Heart right ventricle (tissue), 16 donors: Measurements from ENCODE around the gene CFAP54. TPM values are rescaled to one million over a fixed set of nuclear protein-coding genes. Genes with fewer than 3 reads are reported as not detected.
"Not testable (repeated sequence)": the region's sequence is repeated elsewhere in the genome, so short reads cannot be mapped to it uniquely, and the experiment has no call there.

Experiments
- ATAC-seq, 8 donors: fragments of 200-7000 bp; cut with Tn5 transposase; one replicate each; pipeline ENCODE4 v1.9.1; 2020; ENCODE audit warnings: mild to moderate bottlenecking in 8 of 8, moderate library complexity in 8 of 8, moderate number of reproducible peaks in 1 of 8
- DNase-seq, 2 donors: peaks; one replicate each; pipeline ENCODE4 v3.0.0-alpha.2; 2020
- H3K27ac ChIP-seq, 10 donors: fragments of 200-600 bp; sonication (generic) in 2 of 10; one replicate each; pipeline versions ENCODE4 v1.5.0 to v1.8.0; 2020 to 2022; ENCODE audit warnings: mild to moderate bottlenecking in 3 of 10
- H3K27me3 ChIP-seq, 7 donors: fragments of 200-600 bp; one replicate each; pipeline ENCODE4 v1.8.0; 2021 to 2022; ENCODE audit warnings: mild to moderate bottlenecking in 2 of 7
- H3K36me3 ChIP-seq, 9 donors: fragments of 200-600 bp; sonication (generic) in 1 of 9; one replicate each; pipeline versions ENCODE4 v1.5.0 to v1.8.0; 2020 to 2022; ENCODE audit warnings: mild to moderate bottlenecking in 2 of 9
- H3K4me1 ChIP-seq, 9 donors: fragments of 200-600 bp; sonication (generic) in 1 of 9; one replicate each; pipeline versions ENCODE4 v1.5.0 to v1.8.0; 2020 to 2022; ENCODE audit warnings: mild to moderate bottlenecking in 4 of 9
- H3K4me3 ChIP-seq, 10 donors: fragments of 200-600 bp; sonication (generic) in 2 of 10; one replicate each; pipeline versions ENCODE4 v1.5.0 to v1.8.0; 2020 to 2022; ENCODE audit warnings: mild to moderate bottlenecking in 7 of 10, moderate library complexity in 2 of 10
- H3K9me3 ChIP-seq, 11 donors: fragments of 200-600 bp in 10 of 11; sonication (generic) in 2 of 11; one replicate each; pipeline versions ENCODE4 v1.5.0 to v1.8.0; 2013 to 2022; ENCODE audit warnings: mild to moderate bottlenecking in 2 of 11, control low read depth in 1 of 11, moderate library complexity in 1 of 11
- WGBS, 2 donors: extraction: QIAGEN DNeasy Blood & Tissue Kit; methylation state at CpG; one replicate each; pipeline ENCODE4 v1.1.7; 2013; ENCODE audit warnings: inconsistent platforms in 1 of 2; 5-methylcytosine and 5-hydroxymethylcytosine counted together
- intact Hi-C, 10 donors: fragments of 100-400 bp; cut with DNase I; formaldehyde crosslinking; loops; one replicate each; pipeline versions ENCODE4 v1.11.1 to v1.14.2; 2022
- polyA plus RNA-seq, 2 donors: library from polyadenylated mRNA; stranded (reverse); fragments of 200-250 nt; gene quantifications; one replicate each; pipeline ENCODE4 v1.2.3, GENCODE V29; 2013
- total RNA-seq, 10 donors: library from RNA; stranded (reverse); fragmentation: NEBNext Ultra II Directional in 3 of 10; extraction: Animal tissue kit (Norgen Biotek cat#: 25700) in 3 of 10; gene quantifications; one replicate each; pipeline versions ENCODE4 v1.2.1 to v1.2.4, GENCODE V29; 2021 to 2023
- TF ChIP-seq, protein P1 (sequence below), 9 donors: fragments of 200-600 bp; sonication (generic) in 2 of 9; IDR thresholded peaks; one replicate each; pipeline versions ENCODE4 v1.5.0 to v1.8.0; 2021 to 2022; ENCODE audit warnings: antibody characterized with exemption in 9 of 9, mild to moderate bottlenecking in 5 of 9, moderate library complexity in 1 of 9
- donor health status: Arrhythmogenic right ventricular cardiomyopathy.
- donor health status: ischemic (EF 13 %, LVEDD 7.1; RV severe dilation, severe dysfunction).
- donor health status: healthy with polysubstance abuse.
- donor health status: DM: no; HTN: yes; CAD: no.
- donor health status: DM: no; HTN: no; CAD: no.
- donor health status: ischemic (EF 25% LVEDD 6.9; RV normal size, moderate dysfunction).
- donor health status: ischemic (EF 25% LVEDD 5.7; RV mildly dilated, moderate dysfunction).
- donor health status: healthy.
- donor health status: DM: yes; HTN: yes; CAD: no.
- donor health status: Ischemic cardiomyopathy.
- donor health status: ischemic (EF 35%, LVEDD 5.7; RV mildly dilated, moderate dysfunction).
- donor health status: nonischemic (EF 11% LVEDD 7.7; RV severe dilation, severe dysfunction).
- donor health status: DM: yes; HTN: yes; CAD: no.
- donor health status: PGD.
- donor health status: ischemic (EF 29% LVEDD 5.4; RV normal size, mild dysfunction).
- donor health status: nonischemic (EF 23%, LVEDD 6.1; RV moderate dilation, normal function).

The CFAP54 gene
- total and polyA plus RNA-seq, 12 donors = 0.07 to 0.35 (median 0.21) TPM; not detected in 2

DNA sequence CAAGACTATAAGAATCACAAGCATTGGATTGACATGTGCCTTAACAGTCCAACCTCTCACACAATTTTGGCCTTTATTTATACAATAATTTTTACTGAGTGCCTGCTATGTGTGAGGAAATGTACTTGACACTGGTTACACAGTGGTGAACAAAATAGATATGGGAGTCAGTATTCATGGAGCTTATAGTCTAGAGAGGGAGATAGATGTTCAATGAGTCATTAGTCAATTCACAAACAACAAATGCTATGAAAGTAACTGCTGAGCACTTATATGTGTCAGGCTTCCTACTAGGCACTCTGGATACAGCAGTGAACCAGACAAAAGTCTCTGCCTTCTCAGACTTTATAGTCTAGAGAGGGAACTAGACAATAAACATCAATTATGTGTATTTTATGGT is 3.7 kb downstream of the CFAP54 start:
- TF ChIP-seq, protein P1, sequence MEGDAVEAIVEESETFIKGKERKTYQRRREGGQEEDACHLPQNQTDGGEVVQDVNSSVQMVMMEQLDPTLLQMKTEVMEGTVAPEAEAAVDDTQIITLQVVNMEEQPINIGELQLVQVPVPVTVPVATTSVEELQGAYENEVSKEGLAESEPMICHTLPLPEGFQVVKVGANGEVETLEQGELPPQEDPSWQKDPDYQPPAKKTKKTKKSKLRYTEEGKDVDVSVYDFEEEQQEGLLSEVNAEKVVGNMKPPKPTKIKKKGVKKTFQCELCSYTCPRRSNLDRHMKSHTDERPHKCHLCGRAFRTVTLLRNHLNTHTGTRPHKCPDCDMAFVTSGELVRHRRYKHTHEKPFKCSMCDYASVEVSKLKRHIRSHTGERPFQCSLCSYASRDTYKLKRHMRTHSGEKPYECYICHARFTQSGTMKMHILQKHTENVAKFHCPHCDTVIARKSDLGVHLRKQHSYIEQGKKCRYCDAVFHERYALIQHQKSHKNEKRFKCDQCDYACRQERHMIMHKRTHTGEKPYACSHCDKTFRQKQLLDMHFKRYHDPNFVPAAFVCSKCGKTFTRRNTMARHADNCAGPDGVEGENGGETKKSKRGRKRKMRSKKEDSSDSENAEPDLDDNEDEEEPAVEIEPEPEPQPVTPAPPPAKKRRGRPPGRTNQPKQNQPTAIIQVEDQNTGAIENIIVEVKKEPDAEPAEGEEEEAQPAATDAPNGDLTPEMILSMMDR (IDR thresholded peaks at IDR 0.05) = no peak
- ATAC-seq = no peak
- H3K36me3 ChIP-seq = no peaks in the 10 kb centered on the region
- no peak overlapping the region for H3K27ac ChIP-seq
- peaks cover 0 to 18% (median 4%) of the 10 kb centered on the region in 9 donors for H3K4me1 ChIP-seq
- no peak overlapping the region for H3K4me3 ChIP-seq
- intact Hi-C loops = loop anchor here in 4 of 10 donors (10.0 kb wide), 2 partner anchors 68 to 88 kb away; partner anchors contain the start of gene CDK17 (in 2 of the 4)
- H3K9me3 ChIP-seq = no peaks in the 10 kb centered on the region
- no peak for DNase-seq
- no peaks in the 10 kb centered on the region for H3K27me3 ChIP-seq

DNA sequence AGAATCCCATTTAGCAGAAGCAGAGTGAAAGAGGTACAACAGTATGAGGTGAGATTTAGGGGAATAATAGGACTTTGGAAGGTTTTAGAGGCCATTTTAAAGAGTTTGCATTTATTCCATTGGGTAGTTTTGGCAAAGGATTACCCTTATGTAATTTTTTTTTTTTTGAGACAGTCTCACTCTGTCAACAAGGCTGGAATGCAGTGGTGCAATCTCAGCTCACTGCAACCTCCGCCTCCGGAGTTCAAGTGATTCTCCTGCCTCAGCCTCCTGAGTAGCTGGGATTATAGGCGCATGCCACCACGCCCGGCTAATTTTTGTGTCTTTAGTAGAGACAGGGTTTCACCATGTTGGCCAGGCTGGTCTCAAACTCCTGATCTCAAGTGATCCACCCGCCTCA is 4.8 kb downstream of the CFAP54 start:
- H3K4me1 ChIP-seq = peaks cover 0 to 16% (median 3%) of the 10 kb centered on the region in 9 donors
- not testable (repeated sequence) for DNase-seq, H3K27me3 ChIP-seq, H3K9me3 ChIP-seq, ATAC-seq, H3K36me3 ChIP-seq, H3K4me3 ChIP-seq, H3K27ac ChIP-seq
- WGBS, 2 donors = 91 to 98% methylated on average over 6 of the region's 6 CpGs
- intact Hi-C loops = loop anchor here in 4 of 10 donors (10.0 kb wide), 2 partner anchors 69 to 89 kb away; partner anchors contain the start of gene CDK17 (in 2 of the 4)

DNA sequence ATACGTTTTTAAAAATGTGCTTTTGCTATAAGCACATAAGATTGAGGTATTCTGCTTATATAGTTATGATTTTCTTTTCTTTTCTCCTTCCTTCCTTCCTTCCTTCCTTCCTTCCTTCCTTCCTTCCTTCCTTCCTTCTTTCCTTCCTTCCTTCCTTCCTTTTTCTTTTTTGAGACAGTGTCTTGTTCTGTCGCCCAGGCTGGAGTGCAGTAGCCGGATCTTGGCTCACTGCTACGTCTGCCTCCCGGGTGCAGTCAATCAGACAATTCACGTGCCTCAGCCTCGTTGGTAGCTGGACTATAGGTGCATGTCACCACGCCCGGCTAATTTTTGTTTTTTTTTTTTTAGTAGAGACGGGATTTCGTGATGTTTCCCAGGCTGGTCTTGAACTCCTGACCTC is 5.8 kb downstream of the CFAP54 start:
- no peak for DNase-seq
- TF ChIP-seq, protein P1 (IDR thresholded peaks at IDR 0.05) = no peak
- no peaks in the 10 kb centered on the region for H3K9me3 ChIP-seq
- no peak for ATAC-seq
- WGBS, 2 donors = 71 to 81% methylated on average over 11 of the region's 11 CpGs
- H3K27me3 ChIP-seq = no peaks in the 10 kb centered on the region
- H3K4me1 ChIP-seq = peaks cover 0 to 14% (median 0%) of the 10 kb centered on the region in 9 donors
- H3K36me3 ChIP-seq = no peaks in the 10 kb centered on the region
- no peak overlapping the region for H3K4me3 ChIP-seq
- peak overlapping the region in 3 of 10 donors; percentile 23 to 27 (median 27) for H3K27ac ChIP-seq
- intact Hi-C loops = loop anchor here in 5 of 10 donors (5.0 to 10.0 kb wide), 3 partner anchors 70 to 268 kb away; partner anchors contain the start of gene CDK17 (in 2 of the 5)

DNA sequence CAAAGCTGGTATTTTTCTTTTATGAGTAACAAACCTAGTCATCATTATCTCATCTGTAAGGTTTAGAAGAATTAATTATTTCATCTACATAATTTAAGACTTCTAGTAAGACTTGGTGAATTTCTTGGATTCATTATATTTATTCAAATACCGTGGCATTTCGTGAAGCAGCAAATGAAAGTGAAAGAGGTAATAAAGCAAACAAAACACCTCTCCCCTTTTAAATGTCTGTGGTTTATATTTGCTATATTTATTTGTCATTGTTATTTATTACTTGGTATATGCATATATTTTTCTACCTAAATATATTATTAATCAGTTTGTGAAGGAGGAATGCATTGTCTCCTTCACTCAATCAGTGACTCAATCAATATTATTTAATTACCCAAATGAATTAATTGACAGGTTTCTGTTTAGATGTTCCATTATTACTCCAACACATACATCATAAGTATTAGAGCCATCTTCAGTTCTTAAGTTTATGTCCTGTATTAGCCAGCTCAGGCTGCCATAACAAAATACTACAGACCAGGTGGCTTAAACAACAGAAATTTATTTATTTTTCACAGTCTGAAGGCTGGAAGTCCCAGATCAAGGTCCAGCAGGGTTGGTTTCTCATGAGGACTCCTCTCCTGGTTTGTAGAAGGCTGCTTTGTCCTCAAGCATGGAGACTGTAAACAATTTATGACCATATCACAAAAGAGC is 6.6 kb downstream of the CFAP54 start:
- intact Hi-C loops = loop anchor here in 5 of 10 donors (5.0 to 10.0 kb wide), 3 partner anchors 71 to 269 kb away; partner anchors contain the start of gene CDK17 (in 2 of the 5)
- DNase-seq (no peak), ATAC-seq (no peak)
- no peaks in the 10 kb centered on the region for H3K36me3 ChIP-seq
- WGBS, 2 donors = 56 to 72% methylated on average over 2 of the region's 2 CpGs
- H3K4me1 ChIP-seq = peaks cover 0 to 22% (median 7%) of the 10 kb centered on the region in 9 donors
- TF ChIP-seq, protein P1 (IDR thresholded peaks at IDR 0.05) = no peak
- H3K27ac ChIP-seq = peak overlapping the region in 4 of 10 donors; percentile 25 to 36 (median 27)
- no peak overlapping the region for H3K4me3 ChIP-seq
- H3K27me3 ChIP-seq = no peaks in the 10 kb centered on the region
- no peaks in the 10 kb centered on the region for H3K9me3 ChIP-seq

DNA sequence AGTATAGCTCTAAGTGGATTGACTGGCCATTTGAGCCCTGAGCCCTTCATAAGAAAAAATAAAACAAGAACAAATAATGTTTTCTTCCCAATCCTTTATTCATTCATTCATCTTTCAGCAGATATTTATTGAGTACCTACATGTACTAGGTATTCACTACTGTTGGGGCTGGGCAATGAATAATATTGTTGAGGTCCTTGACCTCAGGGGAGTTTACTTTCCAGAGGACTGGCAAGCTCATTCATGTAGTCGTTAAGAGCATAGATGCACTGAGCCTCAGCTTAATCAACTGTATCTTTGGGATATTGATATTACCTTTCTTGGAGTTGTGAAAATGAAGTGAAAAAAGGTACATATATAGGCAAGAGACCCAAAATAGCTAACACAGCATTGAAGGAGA is 7.6 kb downstream of the CFAP54 start:
- H3K4me3 ChIP-seq = no peak overlapping the region
- intact Hi-C loops = loop anchor here in 5 of 10 donors (5.0 to 10.0 kb wide), 3 partner anchors 72 to 270 kb away; partner anchors contain the start of gene CDK17 (in 2 of the 5)
- no peaks in the 10 kb centered on the region for H3K9me3 ChIP-seq
- TF ChIP-seq, protein P1 (IDR thresholded peaks at IDR 0.05) = no peak
- peaks cover 0 to 32% (median 14%) of the 10 kb centered on the region in 9 donors for H3K4me1 ChIP-seq
- ATAC-seq = no peak
- no peak for DNase-seq
- WGBS, 2 donors = 76 to 81% methylated on average over 1 of the region's 1 CpG
- no peaks in the 10 kb centered on the region for H3K36me3 ChIP-seq
- no peak overlapping the region for H3K27ac ChIP-seq
- H3K27me3 ChIP-seq = no peaks in the 10 kb centered on the region
